NCI-H510A (cell line): Measurements from ENCODE around the gene DHRS3.
"Not testable (repeated sequence)": the region's sequence is repeated elsewhere in the genome, so short reads cannot be mapped to it uniquely, and the experiment has no call there.

Source experiments
- DNase-seq: peaks from one replicate; lab custom pipeline; 2025; lab: John Stamatoyannopoulos, UW

DHRS3 gene, protein sequence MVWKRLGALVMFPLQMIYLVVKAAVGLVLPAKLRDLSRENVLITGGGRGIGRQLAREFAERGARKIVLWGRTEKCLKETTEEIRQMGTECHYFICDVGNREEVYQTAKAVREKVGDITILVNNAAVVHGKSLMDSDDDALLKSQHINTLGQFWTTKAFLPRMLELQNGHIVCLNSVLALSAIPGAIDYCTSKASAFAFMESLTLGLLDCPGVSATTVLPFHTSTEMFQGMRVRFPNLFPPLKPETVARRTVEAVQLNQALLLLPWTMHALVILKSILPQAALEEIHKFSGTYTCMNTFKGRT

DNA sequence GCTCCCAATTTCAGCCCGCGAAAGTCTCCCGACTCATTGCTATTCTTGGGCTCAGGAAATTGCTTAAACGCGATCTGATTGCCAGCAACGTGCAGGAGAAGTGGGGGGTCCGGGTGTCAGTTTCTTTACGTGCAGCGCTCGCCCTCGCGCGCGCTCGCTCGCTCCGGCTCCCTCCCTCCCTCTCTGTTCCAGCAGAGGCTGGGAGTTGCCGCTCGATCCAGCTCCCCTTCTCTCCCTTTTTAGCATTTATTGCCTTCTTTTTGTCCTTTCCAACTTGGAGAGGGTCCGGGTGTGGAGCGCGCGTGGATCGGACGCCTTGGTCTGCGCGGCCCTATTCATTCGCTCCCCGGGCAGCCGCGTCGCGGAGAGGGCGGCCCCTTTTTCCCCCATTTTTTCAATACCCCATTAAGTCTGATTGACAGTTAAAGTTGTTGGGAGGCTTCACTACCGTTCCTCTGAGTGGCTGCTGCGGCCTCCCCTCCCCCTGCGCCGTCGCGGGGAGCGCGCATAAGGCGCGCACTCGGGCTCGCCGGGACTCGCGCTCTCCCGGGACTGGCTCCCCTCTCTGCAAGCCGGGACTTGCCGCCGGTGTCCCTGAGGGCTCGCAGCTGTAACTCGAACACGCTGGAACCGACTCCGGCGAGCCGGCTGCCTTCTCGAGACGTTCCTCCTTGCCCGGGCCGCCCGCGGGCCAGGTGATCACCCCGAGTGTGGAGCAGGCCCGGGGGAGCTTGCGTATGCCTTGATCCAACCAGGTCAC is at the start of gene DHRS3:
TSS of gene DHRS3 (minus strand) at position 310 of the 760 bp plus-strand sequence. CDS start 862 bp downstream, outside the sequence.
- peak; percentile 75 for DNase-seq

DNA sequence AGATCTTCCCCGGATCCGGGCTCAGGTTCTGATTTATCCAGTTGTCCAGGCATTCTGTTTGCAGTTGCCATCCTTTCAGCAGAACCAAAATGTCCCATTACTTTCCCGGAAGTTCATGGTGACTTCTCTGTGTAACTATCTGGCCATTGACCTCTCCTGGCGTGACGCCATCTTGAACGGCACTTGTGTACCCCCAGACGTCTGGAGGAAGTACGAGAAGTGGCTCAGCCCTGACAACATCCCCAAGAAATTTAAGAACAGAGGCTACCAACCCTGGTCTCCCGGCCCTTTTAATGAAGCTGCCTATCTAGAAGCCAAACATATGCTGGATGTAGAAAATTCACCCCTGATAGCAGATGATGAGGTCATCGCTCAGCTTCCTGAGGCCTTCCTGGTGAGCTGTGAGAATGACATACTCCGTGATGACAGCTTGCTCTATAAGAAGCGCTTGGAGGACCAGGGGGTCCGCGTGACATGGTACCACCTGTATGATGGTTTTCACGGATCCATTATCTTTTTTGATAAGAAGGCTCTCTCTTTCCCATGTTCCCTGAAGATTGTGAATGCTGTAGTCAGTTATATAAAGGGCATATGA is 48.2 kb upstream of the DHRS3 start:
- DNase-seq, result no peak

DNA sequence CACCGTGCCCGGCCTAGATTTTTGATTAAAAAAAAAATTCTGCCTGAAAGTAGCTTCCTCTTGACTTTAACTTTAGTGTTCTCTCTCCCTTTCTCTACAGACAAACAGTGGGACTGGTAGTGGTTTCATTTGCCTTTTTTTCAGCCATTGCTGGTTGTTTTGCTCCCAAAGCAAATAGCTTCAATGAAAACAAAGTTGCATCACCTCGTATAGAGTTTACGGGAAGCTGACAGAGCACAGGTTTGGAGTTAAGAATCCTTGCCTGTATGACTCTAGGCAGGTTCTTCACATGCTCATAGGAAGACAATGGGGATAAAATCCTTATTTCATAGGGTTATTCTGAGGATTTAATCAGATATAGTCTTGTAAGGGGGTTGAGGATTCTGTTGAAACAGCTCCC is 47.5 kb upstream of the DHRS3 start:
- DNase-seq, result no peak

DNA sequence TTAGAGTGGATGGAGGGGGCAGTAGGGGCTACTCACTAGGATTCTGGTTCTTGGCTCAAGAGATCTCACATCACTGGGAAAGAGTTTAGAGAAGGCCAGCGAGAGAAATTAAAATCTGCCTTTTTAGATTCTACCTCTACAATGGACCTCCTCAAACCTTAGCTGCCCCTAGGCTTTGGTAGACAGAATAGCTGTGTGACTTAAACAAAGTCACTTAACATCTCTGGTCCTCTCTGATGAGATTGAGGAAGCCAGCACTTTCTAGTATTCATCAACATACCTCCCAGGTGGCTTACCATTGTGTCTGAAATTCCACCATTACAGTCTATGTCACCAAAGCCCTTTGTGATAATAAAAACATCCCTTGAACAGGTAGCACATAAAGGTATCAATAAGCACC is 44.5 kb upstream of the DHRS3 start:
- DNase-seq, result no peak

DNA sequence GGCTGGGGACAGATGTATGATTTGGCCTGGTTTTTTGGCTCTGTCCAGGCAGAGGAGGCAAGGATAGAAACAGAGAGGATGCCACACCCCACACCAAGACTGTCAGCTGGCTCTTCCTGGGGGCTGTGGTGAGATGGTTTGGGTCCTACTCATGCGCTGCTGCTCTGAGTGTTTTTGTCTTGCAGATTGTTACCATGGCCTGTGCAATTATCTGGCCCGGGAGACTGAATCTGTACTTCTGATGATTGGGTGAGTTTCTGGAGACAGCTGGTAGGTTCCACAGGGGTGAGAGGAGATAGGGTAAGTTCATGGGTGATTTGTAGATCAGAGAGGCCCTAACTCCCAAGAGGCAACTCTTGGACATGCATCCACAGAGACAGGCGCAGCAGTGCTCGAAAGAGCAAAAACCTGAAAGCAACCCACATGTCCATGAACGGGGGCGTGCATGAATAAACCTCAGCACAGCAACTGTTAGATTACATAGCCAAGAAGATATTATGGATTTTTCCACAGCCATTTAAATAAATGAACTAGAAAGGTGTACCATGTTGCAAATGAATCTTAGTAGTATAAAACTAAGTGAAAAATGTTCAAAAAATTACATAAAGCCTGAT is 43.7 kb upstream of the DHRS3 start:
- DNase-seq, result no peak

DNA sequence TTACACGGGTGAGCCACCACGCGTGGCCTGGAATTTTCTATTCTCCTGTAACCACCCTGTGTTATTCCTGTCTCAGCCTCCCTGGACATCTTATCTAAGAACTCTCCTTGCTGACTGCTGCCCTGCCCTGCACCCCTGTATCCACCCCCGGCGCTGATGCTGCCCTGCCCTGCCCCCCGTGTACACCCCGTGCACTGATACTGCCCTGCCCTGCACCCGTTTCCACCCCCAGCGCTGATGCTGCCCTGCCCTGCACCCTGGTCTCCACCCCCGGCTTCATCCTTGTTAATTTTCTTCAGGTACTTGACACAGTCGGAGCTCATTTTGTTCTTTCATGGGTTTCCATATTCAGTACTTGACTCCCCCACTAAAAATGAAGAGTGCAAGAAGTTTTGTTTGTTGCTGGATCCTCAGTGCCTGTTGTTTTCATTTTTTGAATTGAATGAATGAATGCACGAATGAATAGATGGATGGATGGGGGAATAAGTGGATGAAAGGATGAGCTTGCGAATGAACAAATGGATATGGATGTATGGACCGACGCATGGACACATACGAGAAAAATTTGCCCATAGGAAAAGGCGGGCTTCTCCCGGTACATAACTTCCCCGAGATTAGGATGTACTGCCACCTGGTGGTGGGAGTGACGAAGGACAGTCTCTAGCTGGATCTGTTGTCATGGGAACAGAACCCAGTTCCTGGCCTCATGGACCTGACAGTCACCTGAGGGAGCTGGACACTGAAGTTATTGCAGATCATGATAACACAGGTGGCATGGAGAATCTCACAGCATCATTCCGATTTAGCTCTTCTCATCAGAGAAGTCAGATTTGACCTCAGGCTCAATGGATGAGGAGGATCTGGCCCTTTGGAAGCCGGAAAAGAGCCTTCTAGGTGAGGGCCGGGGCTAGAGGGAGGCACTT is 40.8 kb upstream of the DHRS3 start:
- DNase-seq, result peak; percentile 52

DNA sequence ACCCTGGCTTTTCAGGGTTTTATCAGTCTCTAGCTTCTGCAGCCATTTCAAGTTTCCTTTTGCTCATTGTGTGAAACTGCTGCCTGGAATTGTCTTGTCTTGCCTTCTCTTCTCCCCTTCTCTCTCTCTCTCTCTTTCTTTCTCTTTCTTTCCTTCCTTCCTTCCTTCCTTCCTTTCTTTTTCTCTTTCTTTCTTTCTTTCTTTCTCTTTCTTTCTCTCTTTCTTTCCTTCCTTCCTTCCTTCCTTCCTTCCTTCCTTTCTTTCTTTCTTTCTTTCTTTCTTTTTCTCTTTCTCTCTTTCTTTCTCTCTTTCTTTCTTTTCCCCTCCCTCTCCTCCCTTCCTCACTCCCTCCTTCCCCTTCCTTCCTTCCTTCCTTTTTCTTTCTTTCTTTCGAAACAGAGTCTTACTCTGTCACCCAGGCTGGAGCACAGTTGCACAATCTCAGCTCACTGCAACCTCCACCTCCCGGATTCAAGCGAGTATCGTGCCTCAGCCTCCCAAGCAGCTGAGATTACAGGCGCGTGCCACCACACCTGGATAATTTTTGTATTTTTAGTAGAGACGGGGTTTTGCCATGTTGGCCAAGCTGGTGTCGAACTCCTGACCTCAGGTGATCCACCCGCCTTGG is 40.0 kb upstream of the DHRS3 start:
- not testable (repeated sequence) for DNase-seq

DNA sequence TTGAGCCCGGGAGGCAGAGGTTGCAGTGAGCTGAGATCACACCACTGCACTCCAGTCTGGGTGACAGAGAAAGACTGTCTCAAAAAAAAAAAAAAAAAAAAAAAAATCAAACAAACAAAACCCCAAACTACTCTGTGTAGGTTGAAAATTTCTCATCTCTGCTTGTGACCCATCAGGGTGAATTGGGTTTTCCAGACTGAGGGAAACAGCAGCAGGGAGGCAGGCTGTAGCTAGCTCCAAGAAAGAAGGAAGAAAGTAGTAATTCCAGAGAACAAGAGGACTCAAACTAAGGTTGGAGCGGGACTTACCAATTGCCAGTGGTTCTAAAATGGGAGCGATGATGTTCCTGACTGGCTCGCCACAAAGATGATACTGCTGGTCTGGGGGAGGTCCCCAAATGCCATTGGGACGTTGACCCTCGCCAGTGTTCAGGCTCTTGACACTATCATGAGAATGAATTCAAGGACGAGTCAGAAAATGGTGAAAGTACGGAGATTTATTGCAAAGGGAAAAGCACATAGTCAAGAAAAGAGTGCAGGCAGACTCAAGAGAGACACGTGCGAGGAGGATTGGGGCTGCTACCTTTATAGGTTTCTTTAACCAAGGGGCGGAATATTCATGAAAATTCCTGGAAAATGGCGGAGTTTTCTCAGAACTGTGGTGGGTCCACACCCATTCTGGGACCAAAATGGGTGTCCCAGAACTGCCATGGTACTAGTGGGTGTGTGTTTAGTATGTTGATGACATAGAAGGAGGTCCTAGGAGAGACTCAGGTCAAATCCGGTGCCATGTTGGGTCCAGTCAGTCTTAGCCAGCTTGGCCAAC is 39.3 kb upstream of the DHRS3 start:
- no peak for DNase-seq

DNA sequence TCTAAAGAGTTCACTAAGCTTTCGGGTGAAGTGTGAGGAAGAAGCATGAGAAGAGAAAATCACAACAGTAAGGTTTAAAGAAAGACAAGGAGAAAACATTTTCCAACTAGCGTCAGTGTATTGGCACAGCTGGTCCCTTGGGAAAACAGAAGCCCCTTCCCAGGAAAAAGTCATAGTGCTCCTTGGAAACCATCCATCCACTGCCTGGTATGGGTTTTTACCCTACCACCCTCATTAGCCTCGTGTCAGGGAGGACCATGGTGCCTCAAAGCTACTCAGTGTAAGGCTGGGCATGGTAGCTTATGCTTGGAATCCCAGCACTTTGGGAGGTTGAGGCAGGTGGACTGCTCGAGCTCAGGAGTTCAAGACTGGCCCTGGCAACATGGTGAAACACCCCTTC is 38.6 kb upstream of the DHRS3 start:
- no peak for DNase-seq

DNA sequence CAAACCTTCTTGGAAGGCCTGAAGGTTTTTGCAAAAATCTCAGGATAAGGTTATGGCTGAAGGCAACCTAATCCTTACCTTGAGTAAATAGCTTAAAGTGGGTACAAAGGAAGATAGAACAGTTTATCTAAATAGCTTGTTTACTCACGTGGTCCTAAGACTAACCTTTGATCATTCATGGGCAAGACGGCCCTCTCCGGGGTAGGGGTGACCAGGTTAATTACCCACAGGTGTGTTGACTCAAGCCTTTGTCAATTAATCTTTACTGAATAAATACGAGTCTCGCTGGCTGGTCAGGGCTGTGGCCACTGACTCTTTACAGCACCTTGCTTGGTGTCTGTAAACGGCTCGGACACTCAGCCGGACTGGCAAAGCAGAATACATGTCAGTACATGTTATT is 36.6 kb upstream of the DHRS3 start:
- DNase-seq, result no peak

DNA sequence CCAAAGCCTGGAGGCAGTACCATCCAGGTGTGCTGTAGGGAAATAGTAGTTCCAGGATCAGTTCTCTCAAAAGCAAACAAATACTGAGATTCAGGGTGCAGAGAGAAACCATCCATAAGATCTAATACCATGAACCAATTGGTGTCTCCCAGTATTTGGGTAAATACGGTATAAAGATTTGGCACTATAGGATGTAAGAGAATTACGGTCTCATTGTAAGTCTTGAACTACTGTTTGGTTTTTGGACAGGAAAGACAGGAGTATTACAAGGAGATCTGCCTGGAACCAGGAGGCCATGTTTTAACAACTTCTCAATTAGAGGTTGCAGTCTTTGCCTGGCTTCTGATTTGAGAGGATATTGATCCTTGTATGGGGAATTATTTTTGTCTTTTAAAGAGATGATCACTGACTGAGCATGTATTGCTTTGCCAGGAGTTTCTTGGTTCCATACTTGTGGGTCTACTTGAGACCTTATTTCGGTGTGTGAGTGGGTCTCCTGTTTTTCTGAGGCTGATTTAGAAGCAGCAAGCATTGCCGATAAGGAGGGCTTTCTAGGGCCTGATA is 36.1 kb upstream of the DHRS3 start:
- DNase-seq, result no peak

DNA sequence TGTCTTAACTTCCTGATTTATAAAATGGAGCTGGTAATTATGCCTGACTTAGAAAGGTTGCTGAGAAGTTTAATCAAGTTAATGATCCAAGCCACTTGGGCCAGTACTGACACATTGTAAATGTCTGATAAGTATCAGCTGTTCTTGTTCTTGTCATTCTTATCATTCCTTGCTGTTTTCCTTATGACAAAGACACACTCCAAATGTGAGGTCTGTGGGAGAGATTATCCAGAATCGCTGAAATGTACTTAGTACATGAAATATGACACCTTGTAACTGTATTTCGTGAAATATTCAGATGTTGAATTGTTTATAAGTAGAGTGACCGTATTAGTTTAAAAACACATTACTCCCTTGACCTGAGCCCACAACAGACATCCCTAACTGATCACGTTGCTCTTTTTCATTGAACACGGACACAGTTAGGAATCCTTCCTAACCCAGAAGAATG is 32.0 kb upstream of the DHRS3 start:
- no peak for DNase-seq

DNA sequence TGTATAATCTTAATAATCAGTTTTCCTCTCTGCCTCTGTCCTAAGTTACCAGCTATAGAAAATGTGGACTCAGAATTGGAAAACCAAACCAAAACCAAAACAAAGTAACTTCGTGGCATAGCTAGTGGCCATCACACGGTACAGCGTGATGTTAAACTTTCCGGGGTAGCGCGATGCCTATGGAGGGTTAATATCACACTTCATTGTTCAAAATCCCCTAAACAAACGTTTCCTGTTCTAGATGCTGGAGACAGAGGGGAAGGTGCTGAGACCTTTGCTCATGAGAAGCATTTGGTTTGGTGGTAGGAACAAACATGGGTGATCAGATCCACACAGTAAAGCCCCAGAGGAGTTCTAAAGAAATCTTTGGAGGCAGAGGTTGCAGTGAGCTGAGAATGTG is 30.7 kb upstream of the DHRS3 start:
- no peak for DNase-seq

DNA sequence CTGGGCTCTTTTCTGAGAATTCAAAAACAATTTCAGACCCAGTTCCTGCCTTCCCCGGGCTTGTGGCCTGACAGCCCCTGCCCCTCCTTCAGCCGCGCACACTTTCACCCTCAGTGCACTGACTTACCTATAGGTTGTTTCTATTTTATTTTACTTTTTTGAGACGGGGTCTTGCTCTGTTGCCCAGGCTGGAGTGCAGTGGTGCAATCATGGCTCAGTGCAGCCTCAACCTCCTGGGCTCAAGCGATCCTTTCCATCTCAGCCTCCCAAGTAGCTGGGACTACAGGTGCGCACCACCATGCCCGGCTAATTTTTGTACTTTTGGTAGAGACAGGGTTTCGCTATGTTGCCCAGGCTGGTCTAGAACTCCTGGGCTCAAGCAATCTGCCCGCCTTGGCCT is 27.4 kb upstream of the DHRS3 start:
- not testable (repeated sequence) for DNase-seq

DNA sequence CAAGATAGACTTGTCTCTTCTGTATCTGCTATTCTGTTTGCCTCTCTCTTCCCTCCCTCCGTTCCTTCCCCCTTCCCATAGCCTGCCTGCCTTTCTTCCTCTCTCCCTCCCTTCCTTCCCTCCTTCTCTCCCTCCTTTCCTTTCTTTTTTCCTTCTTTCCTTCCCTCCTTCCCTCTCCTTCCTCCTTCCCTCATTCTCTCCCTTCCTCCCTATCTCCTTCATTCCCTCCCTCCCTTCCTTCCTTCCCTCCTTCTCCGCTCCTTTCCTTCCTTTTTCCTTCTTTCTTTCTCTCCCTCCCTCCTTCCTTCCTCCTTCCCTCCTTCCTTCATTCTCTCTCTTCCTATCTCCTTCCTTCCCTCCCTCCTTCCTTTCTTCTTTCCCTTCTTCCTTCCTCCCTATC is 26.8 kb upstream of the DHRS3 start:
- no peak for DNase-seq

DNA sequence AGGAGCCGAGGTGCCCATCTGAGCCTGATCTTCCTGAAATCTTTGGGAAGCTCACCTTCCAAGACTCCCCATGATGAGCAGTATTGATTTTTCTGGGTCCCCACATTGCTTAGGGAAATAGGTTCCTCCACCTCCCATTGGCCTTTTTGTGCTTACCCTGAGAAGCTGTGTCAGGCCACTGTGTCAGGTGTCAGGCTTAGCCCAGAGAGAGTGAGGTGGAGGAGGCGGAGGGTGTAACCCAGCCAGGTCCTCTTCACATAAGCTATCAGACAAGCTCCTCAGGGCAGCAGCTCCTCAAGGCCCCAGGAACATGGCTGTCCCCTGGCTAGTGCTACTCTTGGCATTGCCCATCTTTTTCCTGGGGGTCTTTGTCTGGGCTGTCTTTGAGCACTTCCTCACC is 26.2 kb upstream of the DHRS3 start:
- no peak for DNase-seq

DNA sequence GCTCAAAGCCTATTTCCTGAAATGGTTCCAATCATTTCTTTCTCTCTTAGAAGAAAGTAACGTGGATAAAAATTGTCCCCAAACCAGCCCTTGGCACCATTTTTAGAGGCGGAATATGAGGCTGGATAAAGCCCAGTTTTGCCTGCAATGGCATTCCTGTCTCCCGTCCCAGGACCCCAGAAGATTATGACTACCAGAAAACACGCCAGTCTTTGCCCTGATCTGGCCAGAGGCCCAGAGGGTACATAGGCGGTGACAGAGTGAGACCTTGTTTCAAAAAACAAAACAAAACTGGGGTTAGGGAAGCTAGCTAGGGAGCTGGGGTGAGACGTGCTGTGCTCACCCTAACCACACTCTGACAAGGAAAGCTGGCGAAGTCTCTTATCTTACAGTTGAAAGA is 25.8 kb upstream of the DHRS3 start, which contains the start of gene AADACL4:
TSS of gene AADACL4 (plus strand) at position 301 of the 400 bp plus-strand sequence. CDS start 462 bp downstream, outside the sequence.
- no peak for DNase-seq

DNA sequence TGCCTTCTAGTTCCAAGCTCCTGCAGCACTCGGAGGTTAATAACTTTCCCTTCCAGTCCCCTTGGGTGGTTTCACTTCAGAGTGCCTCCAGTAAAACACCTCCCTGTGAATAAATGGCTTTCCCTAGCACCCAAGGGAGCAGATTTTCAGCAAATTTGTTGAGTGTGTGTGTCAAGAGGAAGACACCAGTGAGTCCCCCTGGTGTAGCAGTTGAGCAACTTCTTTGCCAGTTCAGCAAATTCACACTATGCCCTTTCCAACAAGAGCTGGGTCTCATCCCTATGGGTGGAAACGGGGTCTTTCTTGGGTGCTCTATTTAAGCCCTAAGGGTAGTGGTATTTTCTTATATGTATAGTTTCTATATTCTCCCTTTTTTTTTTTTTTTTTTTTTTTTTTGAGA is 25.1 kb upstream of the DHRS3 start:
- DNase-seq, result no peak

DNA sequence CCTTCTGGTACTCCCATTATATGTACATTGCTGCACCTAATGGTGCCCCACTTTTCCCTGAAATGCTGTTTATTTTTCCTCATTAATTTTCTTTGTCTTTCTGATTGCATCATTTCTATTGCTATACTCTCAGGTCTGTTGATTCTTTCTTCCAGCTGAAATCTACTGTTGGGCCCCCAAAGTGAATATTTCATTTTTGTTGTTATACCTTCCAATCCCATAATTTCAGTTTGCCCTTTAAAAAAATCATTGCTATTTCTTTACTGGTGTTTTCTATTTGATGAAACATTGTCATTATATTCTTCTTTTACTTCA is 22.9 kb upstream of the DHRS3 start:
- no peak for DNase-seq
